GM19328 (cell line): ENCODE results near the gene AQP6.

Experiments used
- ATAC-seq: cut with Tn5 transposase; IDR thresholded peaks from one replicate; pipeline ENCODE4 v1.9.1; 2021; ENCODE audit warnings: mild to moderate bottlenecking, moderate library complexity; ENCODE audit not compliant: unreplicated experiment

AQP6 gene

GRCh38 chr12:49955899-49956662, 16.7 kb upstream of the AQP6 start:
- no peak for ATAC-seq

GRCh38 chr12:49956663-49957569, 15.8 kb upstream of the AQP6 start:
- ATAC-seq, result no peak

- no peak for ATAC-seq
These were observed 15.2 kb upstream of the AQP6 start for GRCh38 chr12:49957570-49957967.

GRCh38 chr12:49959685-49960473, 12.9 kb upstream of the AQP6 start:
- ATAC-seq, result no peak

GRCh38 chr12:49960474-49961110, 12.2 kb upstream of the AQP6 start:
- ATAC-seq, result no peak

- ATAC-seq, result no peak
These were observed 11.4 kb upstream of the AQP6 start, which contains the start of gene AQP5 for GRCh38 chr12:49961111-49961922. AQP5 (plus strand) TSS chr12:49961872; CDS start chr12:49962018, 146 bp downstream.

GRCh38 chr12:49961993-49962764, 10.6 kb upstream of the AQP6 start:
- ATAC-seq, result no peak

- ATAC-seq, result no peak
These were observed 9.6 kb upstream of the AQP6 start for GRCh38 chr12:49962861-49963765.

- no peak for ATAC-seq
These were observed 8.6 kb upstream of the AQP6 start for GRCh38 chr12:49963976-49964815.

GRCh38 chr12:49964849-49965624, 7.7 kb upstream of the AQP6 start:
- ATAC-seq, result no peak

- no peak for ATAC-seq
These were observed 6.9 kb upstream of the AQP6 start for GRCh38 chr12:49965836-49966235.

GRCh38 chr12:49966511-49967041, 6.2 kb upstream of the AQP6 start:
- ATAC-seq, result no peak

GRCh38 chr12:49967042-49967776, 5.5 kb upstream of the AQP6 start:
- no peak for ATAC-seq

GRCh38 chr12:49967777-49968250, 4.9 kb upstream of the AQP6 start:
- ATAC-seq, result no peak

- no peak for ATAC-seq
These were observed 4.3 kb upstream of the AQP6 start for GRCh38 chr12:49968471-49968870.
